Suppressor macrophage treated with lipopolysaccharide for 1 hour (primary cell): ENCODE measurements around the gene MORC3.
"Not testable (repeated sequence)": the region's sequence is repeated elsewhere in the genome, so short reads cannot be mapped to it uniquely, and the experiment has no call there.

Experiments
- DNase-seq, 3 donors: peaks; one replicate each; pipeline ENCODE4 v3.0.0-alpha.2; 2020 to 2022

MORC3 gene

GRCh38 chr21:36386031-36386642 lies 66.1 kb downstream of the MORC3 start:
- no peak for DNase-seq

- no peak for DNase-seq
Observed at GRCh38 chr21:36388096-36388495, 68.1 kb downstream of the MORC3 start.

GRCh38 chr21:36388835-36389234 lies 68.8 kb downstream of the MORC3 start:
- peak in 1 of 3 donors; percentile 28 for DNase-seq

- DNase-seq = not testable (repeated sequence)
Observed at GRCh38 chr21:36391649-36392048, 71.7 kb downstream of the MORC3 start.

GRCh38 chr21:36395353-36396111 lies 75.5 kb downstream of the MORC3 start:
- no peak for DNase-seq

GRCh38 chr21:36396325-36396724 lies 76.3 kb downstream of the MORC3 start:
- no peak for DNase-seq

GRCh38 chr21:36396971-36397370 lies 77.0 kb downstream of the MORC3 start:
- no peak for DNase-seq

- no peak for DNase-seq
Observed at GRCh38 chr21:36397606-36398005, 77.6 kb downstream of the MORC3 start.

GRCh38 chr21:36399736-36400135 lies 79.7 kb downstream of the MORC3 start:
- DNase-seq = not testable (repeated sequence)

GRCh38 chr21:36400719-36401118 lies 80.7 kb downstream of the MORC3 start:
- no peak for DNase-seq

- no peak for DNase-seq
Observed at GRCh38 chr21:36402339-36402738, 82.3 kb downstream of the MORC3 start.

- DNase-seq = no peak
Observed at GRCh38 chr21:36403713-36404112, 83.7 kb downstream of the MORC3 start.

GRCh38 chr21:36408568-36408967 lies 88.6 kb downstream of the MORC3 start:
- no peak for DNase-seq

GRCh38 chr21:36411301-36411700 lies 91.3 kb downstream of the MORC3 start:
- no peak for DNase-seq

- no peak for DNase-seq
Observed at GRCh38 chr21:36412916-36413315, 92.9 kb downstream of the MORC3 start.

- DNase-seq = no peak
Observed at GRCh38 chr21:36415375-36415774, 95.4 kb downstream of the MORC3 start.

GRCh38 chr21:36419241-36419640 lies 99.2 kb downstream of the MORC3 start:
- DNase-seq = no peak

- peak; percentile 86 to 93 (median 88) for DNase-seq
Observed at GRCh38 chr21:36419996-36420395, 100.0 kb downstream of the MORC3 start.

GRCh38 chr21:36420571-36421339 lies 100.8 kb downstream of the MORC3 start:
- DNase-seq = no peak

- peak; percentile 72 to 85 (median 76) for DNase-seq
Observed at GRCh38 chr21:36422279-36423098, 102.5 kb downstream of the MORC3 start.

GRCh38 chr21:36423771-36424433 lies 103.9 kb downstream of the MORC3 start:
- DNase-seq = peak in 2 of 3 donors; percentile 34 to 40

- DNase-seq = no peak
Observed at GRCh38 chr21:36424592-36424991, 104.6 kb downstream of the MORC3 start.
